WTC11 (cell line): ENCODE results near the gene ATP6V0E1.

Experiments used
- CBFB ChIP-seq: sonication (generic); formaldehyde crosslinking; IDR thresholded peaks from 2 replicates; pipeline ENCODE4 v1.8.1; 2022; ENCODE audit warnings: mild to moderate bottlenecking, low read depth, missing genetic modification reagents
- CREB1 ChIP-seq: sonication (generic); formaldehyde crosslinking; IDR thresholded peaks from 2 replicates; pipeline ENCODE4 v1.8.0; 2023; ENCODE audit warnings: mild to moderate bottlenecking, missing genetic modification reagents
- CREM ChIP-seq: sonication (generic); formaldehyde crosslinking; IDR thresholded peaks from 2 replicates; pipeline ENCODE4 v1.8.1; 2022; ENCODE audit warnings: mild to moderate bottlenecking, missing genetic modification reagents, moderate library complexity
- ESRRA ChIP-seq: sonication (generic); formaldehyde crosslinking; IDR thresholded peaks from 2 replicates; pipeline ENCODE4 v1.8.1; 2022; ENCODE audit warnings: mild to moderate bottlenecking, missing genetic modification reagents, borderline replicate concordance
- GRHL2 ChIP-seq: fragments of 250-450 bp; sonication (Bioruptor Pico); IDR thresholded peaks from 2 replicates; pipeline ENCODE4 v1.8.0; 2022; ENCODE audit warnings: mild to moderate bottlenecking, moderate library complexity; ENCODE audit not compliant: insufficient replicate concordance, severe bottlenecking
- TCF7 ChIP-seq: sonication (generic); formaldehyde crosslinking; IDR thresholded peaks from 2 replicates; pipeline ENCODE4 v1.8.0; 2022; ENCODE audit warnings: mild to moderate bottlenecking, low read depth, missing genetic modification reagents, moderate library complexity
- ZNF416 ChIP-seq: fragments of 250-450 bp; sonication (Bioruptor Pico); IDR thresholded peaks from 2 replicates; pipeline ENCODE4 v1.9.0; 2021; ENCODE audit warnings: mild to moderate bottlenecking, inconsistent platforms
- TF ChIP-seq, protein P1 (sequence below): fragments of 200-600 bp; IDR thresholded peaks from 2 replicates; pipeline ENCODE4 v1.8.0; 2022; ENCODE audit warnings: antibody characterized with exemption
- TF ChIP-seq, protein P2 (sequence below): sonication (generic); formaldehyde crosslinking; IDR thresholded peaks from 2 replicates; pipeline ENCODE4 v1.8.1; 2022; ENCODE audit warnings: low read depth, missing genetic modification reagents, borderline replicate concordance
- TF ChIP-seq, protein P3 (sequence below): sonication (generic); formaldehyde crosslinking; IDR thresholded peaks from 2 replicates; pipeline ENCODE4 v1.8.1; 2023; ENCODE audit warnings: mild to moderate bottlenecking, moderate library complexity, missing genetic modification reagents
- TF ChIP-seq, protein P4 (sequence below): sonication (generic); formaldehyde crosslinking; IDR thresholded peaks from 2 replicates; pipeline ENCODE4 v1.8.1; 2023; ENCODE audit warnings: mild to moderate bottlenecking, missing genetic modification reagents, moderate library complexity
- TF ChIP-seq, protein P5 (sequence below): fragments of 250-450 bp; sonication (Bioruptor Pico); IDR thresholded peaks from 2 replicates; pipeline ENCODE4 v1.8.0; 2021; ENCODE audit warnings: mild to moderate bottlenecking
- TF ChIP-seq, protein P6 (sequence below): sonication (generic); formaldehyde crosslinking; IDR thresholded peaks from 2 replicates; pipeline ENCODE4 v1.8.1; 2023; ENCODE audit warnings: mild to moderate bottlenecking, missing genetic modification reagents

DNA sequence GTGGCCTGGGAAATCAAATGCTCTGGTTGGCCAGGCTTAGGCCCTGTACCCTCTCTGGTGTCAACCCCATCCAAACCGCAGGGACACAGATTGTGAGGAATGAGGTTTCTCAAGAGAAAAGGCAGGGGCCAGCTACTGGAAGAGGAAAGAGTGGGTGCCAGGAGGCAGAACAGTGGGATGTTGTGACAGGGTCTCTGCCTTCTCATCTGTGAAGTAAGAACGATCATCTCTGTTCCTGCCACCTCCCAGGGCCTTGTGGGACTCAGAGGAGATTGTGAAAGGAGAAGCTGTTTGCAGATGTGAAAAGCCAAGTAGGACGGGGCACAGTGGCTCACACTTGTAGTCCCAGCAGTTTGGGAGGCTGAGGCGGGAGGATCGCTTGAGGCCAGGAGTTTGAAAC is 47.2 kb upstream of the ATP6V0E1 start:
- TF ChIP-seq CBFB (no peak), TCF7 (CRISPR knock-in tag) (no peak), ESRRA (CRISPR knock-in tag) (no peak), ZNF416 (CRISPR knock-in tag) (no peak), CREM (CRISPR knock-in tag) (no peak), CREB1 (CRISPR knock-in tag) (no peak), GRHL2 (no peak)
- TF ChIP-seq, protein P1, sequence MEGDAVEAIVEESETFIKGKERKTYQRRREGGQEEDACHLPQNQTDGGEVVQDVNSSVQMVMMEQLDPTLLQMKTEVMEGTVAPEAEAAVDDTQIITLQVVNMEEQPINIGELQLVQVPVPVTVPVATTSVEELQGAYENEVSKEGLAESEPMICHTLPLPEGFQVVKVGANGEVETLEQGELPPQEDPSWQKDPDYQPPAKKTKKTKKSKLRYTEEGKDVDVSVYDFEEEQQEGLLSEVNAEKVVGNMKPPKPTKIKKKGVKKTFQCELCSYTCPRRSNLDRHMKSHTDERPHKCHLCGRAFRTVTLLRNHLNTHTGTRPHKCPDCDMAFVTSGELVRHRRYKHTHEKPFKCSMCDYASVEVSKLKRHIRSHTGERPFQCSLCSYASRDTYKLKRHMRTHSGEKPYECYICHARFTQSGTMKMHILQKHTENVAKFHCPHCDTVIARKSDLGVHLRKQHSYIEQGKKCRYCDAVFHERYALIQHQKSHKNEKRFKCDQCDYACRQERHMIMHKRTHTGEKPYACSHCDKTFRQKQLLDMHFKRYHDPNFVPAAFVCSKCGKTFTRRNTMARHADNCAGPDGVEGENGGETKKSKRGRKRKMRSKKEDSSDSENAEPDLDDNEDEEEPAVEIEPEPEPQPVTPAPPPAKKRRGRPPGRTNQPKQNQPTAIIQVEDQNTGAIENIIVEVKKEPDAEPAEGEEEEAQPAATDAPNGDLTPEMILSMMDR: no peak
- TF ChIP-seq, protein P2, sequence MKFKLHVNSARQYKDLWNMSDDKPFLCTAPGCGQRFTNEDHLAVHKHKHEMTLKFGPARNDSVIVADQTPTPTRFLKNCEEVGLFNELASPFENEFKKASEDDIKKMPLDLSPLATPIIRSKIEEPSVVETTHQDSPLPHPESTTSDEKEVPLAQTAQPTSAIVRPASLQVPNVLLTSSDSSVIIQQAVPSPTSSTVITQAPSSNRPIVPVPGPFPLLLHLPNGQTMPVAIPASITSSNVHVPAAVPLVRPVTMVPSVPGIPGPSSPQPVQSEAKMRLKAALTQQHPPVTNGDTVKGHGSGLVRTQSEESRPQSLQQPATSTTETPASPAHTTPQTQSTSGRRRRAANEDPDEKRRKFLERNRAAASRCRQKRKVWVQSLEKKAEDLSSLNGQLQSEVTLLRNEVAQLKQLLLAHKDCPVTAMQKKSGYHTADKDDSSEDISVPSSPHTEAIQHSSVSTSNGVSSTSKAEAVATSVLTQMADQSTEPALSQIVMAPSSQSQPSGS (CRISPR knock-in tag): no peak
- TF ChIP-seq, protein P3, sequence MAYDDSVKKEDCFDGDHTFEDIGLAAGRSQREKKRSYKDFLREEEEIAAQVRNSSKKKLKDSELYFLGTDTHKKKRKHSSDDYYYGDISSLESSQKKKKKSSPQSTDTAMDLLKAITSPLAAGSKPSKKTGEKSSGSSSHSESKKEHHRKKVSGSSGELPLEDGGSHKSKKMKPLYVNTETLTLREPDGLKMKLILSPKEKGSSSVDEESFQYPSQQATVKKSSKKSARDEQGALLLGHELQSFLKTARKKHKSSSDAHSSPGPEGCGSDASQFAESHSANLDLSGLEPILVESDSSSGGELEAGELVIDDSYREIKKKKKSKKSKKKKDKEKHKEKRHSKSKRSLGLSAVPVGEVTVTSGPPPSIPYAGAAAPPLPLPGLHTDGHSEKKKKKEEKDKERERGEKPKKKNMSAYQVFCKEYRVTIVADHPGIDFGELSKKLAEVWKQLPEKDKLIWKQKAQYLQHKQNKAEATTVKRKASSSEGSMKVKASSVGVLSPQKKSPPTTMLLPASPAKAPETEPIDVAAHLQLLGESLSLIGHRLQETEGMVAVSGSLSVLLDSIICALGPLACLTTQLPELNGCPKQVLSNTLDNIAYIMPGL (CRISPR knock-in tag): no peak
- TF ChIP-seq, protein P4, sequence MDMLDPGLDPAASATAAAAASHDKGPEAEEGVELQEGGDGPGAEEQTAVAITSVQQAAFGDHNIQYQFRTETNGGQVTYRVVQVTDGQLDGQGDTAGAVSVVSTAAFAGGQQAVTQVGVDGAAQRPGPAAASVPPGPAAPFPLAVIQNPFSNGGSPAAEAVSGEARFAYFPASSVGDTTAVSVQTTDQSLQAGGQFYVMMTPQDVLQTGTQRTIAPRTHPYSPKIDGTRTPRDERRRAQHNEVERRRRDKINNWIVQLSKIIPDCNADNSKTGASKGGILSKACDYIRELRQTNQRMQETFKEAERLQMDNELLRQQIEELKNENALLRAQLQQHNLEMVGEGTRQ (CRISPR knock-in tag): no peak
- TF ChIP-seq, protein P5, sequence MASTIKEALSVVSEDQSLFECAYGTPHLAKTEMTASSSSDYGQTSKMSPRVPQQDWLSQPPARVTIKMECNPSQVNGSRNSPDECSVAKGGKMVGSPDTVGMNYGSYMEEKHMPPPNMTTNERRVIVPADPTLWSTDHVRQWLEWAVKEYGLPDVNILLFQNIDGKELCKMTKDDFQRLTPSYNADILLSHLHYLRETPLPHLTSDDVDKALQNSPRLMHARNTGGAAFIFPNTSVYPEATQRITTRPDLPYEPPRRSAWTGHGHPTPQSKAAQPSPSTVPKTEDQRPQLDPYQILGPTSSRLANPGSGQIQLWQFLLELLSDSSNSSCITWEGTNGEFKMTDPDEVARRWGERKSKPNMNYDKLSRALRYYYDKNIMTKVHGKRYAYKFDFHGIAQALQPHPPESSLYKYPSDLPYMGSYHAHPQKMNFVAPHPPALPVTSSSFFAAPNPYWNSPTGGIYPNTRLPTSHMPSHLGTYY: no peak
- TF ChIP-seq, protein P6, sequence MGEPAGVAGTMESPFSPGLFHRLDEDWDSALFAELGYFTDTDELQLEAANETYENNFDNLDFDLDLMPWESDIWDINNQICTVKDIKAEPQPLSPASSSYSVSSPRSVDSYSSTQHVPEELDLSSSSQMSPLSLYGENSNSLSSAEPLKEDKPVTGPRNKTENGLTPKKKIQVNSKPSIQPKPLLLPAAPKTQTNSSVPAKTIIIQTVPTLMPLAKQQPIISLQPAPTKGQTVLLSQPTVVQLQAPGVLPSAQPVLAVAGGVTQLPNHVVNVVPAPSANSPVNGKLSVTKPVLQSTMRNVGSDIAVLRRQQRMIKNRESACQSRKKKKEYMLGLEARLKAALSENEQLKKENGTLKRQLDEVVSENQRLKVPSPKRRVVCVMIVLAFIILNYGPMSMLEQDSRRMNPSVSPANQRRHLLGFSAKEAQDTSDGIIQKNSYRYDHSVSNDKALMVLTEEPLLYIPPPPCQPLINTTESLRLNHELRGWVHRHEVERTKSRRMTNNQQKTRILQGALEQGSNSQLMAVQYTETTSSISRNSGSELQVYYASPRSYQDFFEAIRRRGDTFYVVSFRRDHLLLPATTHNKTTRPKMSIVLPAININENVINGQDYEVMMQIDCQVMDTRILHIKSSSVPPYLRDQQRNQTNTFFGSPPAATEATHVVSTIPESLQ (CRISPR knock-in tag): no peak
